BLaER1 treated with 17β-estradiol and CSF1 and Interleukin-3, amounts not matched to agents 10 nM and 100 nM (cell line): ENCODE measurements around the gene XAB2.

Source experiments
- H3K27ac ChIP-seq, 11 experiments: shearing (Covaris generic); formaldehyde crosslinking; 2 replicates each; pipeline ENCODE4 v1.8.1; 2022
- H3K27me3 ChIP-seq, 11 experiments: shearing (Covaris generic); formaldehyde crosslinking; 2 replicates each; pipeline ENCODE4 v1.8.1; 2022
- H3K36me3 ChIP-seq, 11 experiments: shearing (Covaris generic); formaldehyde crosslinking; 2 replicates each; pipeline ENCODE4 v1.8.1; 2022
- H3K4me1 ChIP-seq, 10 experiments: shearing (Covaris generic); formaldehyde crosslinking; 2 replicates each; pipeline ENCODE4 v1.8.1; 2022
- H3K4me2 ChIP-seq, 11 experiments: shearing (Covaris generic); formaldehyde crosslinking; 2 replicates each; pipeline ENCODE4 v1.8.1; 2022
- H3K4me3 ChIP-seq, 10 experiments: shearing (Covaris generic); formaldehyde crosslinking; 2 replicates each; pipeline ENCODE4 v1.8.1; 2022
- H3K9ac ChIP-seq, 11 experiments: shearing (Covaris generic); formaldehyde crosslinking; 2 replicates each; pipeline ENCODE4 v1.8.1; 2022
- H3K9me3 ChIP-seq, 11 experiments: shearing (Covaris generic); formaldehyde crosslinking; replicated peaks in 1 of 11; 2 replicates each; pipeline ENCODE4 v1.8.1; 2022
- H4K20me1 ChIP-seq, 11 experiments: shearing (Covaris generic); formaldehyde crosslinking; 2 replicates each; pipeline ENCODE4 v1.8.1; 2022
- Cebpa-rat ChIP-seq, 11 experiments: shearing (Covaris generic); IDR thresholded peaks; 2 replicates each; pipeline ENCODE4 v1.8.1; 2022

Gene XAB2

GRCh38 chr19:7657131-7657751, 27.9 kb upstream of the XAB2 start:
- H3K36me3 ChIP-seq = no peaks in the 10 kb centered on the region
- peak in 10 of 11 experiments; percentile 59 to 89 (median 68); a peak in 19 of 22 replicates for TF ChIP-seq Cebpa-rat (IDR thresholded peaks at IDR 0.05)
- H3K27me3 ChIP-seq = no peaks in the 10 kb centered on the region
- no peaks in the 10 kb centered on the region for H3K9me3 ChIP-seq
- no peaks in the 10 kb centered on the region for H4K20me1 ChIP-seq
- no peak overlapping the region; a peak in 1 of 20 replicates for H3K4me3 ChIP-seq
- peak overlapping the region; percentile 11 to 88 (median 77); a peak in 21 of 22 replicates for H3K27ac ChIP-seq
- peak overlapping the region; percentile 57 to 87 (median 78) for H3K4me2 ChIP-seq
- H3K9ac ChIP-seq = peak overlapping the region in 10 of 11 experiments; percentile 25 to 76 (median 62); a peak in 18 of 22 replicates
- peaks cover 47 to 88% (median 74%) of the 10 kb centered on the region in 10 experiments for H3K4me1 ChIP-seq

- peak in 3 of 11 experiments; percentile 32 to 55 (median 43); a peak in 3 of 22 replicates for TF ChIP-seq Cebpa-rat (IDR thresholded peaks at IDR 0.05)
- Histone ChIP-seq H3K4me1 (peaks cover 43 to 85% (median 72%) of the 10 kb centered on the region in 10 experiments), H3K4me3 (no peak overlapping the region), H3K27me3 (peaks cover 0 to 6% (median 0%) of the 10 kb centered on the region in 11 experiments; a peak in 2 of 22 replicates), H3K4me2 (peak overlapping the region; percentile 20 to 87 (median 76); a peak in 21 of 22 replicates), H3K36me3 (no peaks in the 10 kb centered on the region), H3K9me3 (no peaks in the 10 kb centered on the region), H3K9ac (peak overlapping the region in 8 of 11 experiments; percentile 30 to 76 (median 56); a peak in 12 of 22 replicates), H3K27ac (peak overlapping the region in 10 of 11 experiments; percentile 63 to 88 (median 77); a peak in 20 of 22 replicates), H4K20me1 (no peaks in the 10 kb centered on the region)
Observed at GRCh38 chr19:7655581-7655980, 26.2 kb upstream of the XAB2 start.

- H3K27ac ChIP-seq = peak overlapping the region in 7 of 11 experiments; percentile 32 to 81 (median 77); a peak in 9 of 22 replicates
- H4K20me1 ChIP-seq = no peaks in the 10 kb centered on the region
- H3K9ac ChIP-seq = no peak overlapping the region
- H3K36me3 ChIP-seq = no peaks in the 10 kb centered on the region
- TF ChIP-seq Cebpa-rat (IDR thresholded peaks at IDR 0.05) = no peak
- H3K9me3 ChIP-seq = no peaks in the 10 kb centered on the region
- peak overlapping the region in 4 of 11 experiments; percentile 73 to 88 (median 84); a peak in 5 of 22 replicates for H3K4me2 ChIP-seq
- peaks cover 42 to 82% (median 71%) of the 10 kb centered on the region in 10 experiments for H3K4me1 ChIP-seq
- H3K27me3 ChIP-seq = peaks cover 0 to 6% (median 0%) of the 10 kb centered on the region in 11 experiments; a peak in 2 of 22 replicates
- no peak overlapping the region for H3K4me3 ChIP-seq
Observed at GRCh38 chr19:7654401-7654800, 25.1 kb upstream of the XAB2 start.

GRCh38 chr19:7652061-7652641, 22.8 kb upstream of the XAB2 start:
- Histone ChIP-seq H3K27me3 (peaks cover 0 to 6% (median 0%) of the 10 kb centered on the region in 11 experiments; a peak in 2 of 22 replicates), H3K4me3 (peak overlapping the region in 6 of 10 experiments; percentile 9 to 43 (median 28); a peak in 6 of 20 replicates), H3K36me3 (peaks cover 3 to 13% (median 5%) of the 10 kb centered on the region in 11 experiments; a peak in 13 of 22 replicates), H3K4me2 (peak overlapping the region; percentile 67 to 88 (median 76)), H3K9ac (peak overlapping the region in 9 of 11 experiments; percentile 31 to 73 (median 62); a peak in 15 of 22 replicates), H3K9me3 (no peaks in the 10 kb centered on the region), H3K4me1 (peaks cover 25 to 61% (median 50%) of the 10 kb centered on the region in 10 experiments), H3K27ac (peak overlapping the region in 10 of 11 experiments; percentile 9 to 81 (median 76); a peak in 19 of 22 replicates), H4K20me1 (no peaks in the 10 kb centered on the region)
- peak in 9 of 11 experiments; percentile 45 to 97 (median 81); a peak in 17 of 22 replicates for TF ChIP-seq Cebpa-rat (IDR thresholded peaks at IDR 0.05)

GRCh38 chr19:7650148-7650547, 20.8 kb upstream of the XAB2 start:
- no peak for TF ChIP-seq Cebpa-rat (IDR thresholded peaks at IDR 0.05)

GRCh38 chr19:7648265-7649014, 19.1 kb upstream of the XAB2 start:
- peaks cover 12 to 53% (median 35%) of the 10 kb centered on the region in 10 experiments for H3K4me1 ChIP-seq
- H4K20me1 ChIP-seq = peaks cover 0 to 8% (median 0%) of the 10 kb centered on the region in 11 experiments; a peak in 1 of 22 replicates
- no peak for TF ChIP-seq Cebpa-rat (IDR thresholded peaks at IDR 0.05)
- H3K36me3 ChIP-seq = peaks cover 12 to 49% (median 37%) of the 10 kb centered on the region in 11 experiments; a peak in 19 of 22 replicates
- no peak overlapping the region for H3K9ac ChIP-seq
- peaks cover 0 to 6% (median 0%) of the 10 kb centered on the region in 11 experiments; a peak in 2 of 22 replicates for H3K27me3 ChIP-seq
- peaks cover 0 to 11% (median 0%) of the 10 kb centered on the region in 11 experiments; a peak in 3 of 22 replicates for H3K9me3 ChIP-seq
- no peak overlapping the region for H3K27ac ChIP-seq
- H3K4me2 ChIP-seq = no peak overlapping the region
- no peak overlapping the region for H3K4me3 ChIP-seq

More at GRCh38 chr19:7650148-7650547, 20.8 kb upstream of the XAB2 start:
- H4K20me1 ChIP-seq = peaks cover 0 to 8% (median 0%) of the 10 kb centered on the region in 11 experiments; a peak in 1 of 22 replicates
- no peak overlapping the region; a peak in 1 of 22 replicates for H3K27ac ChIP-seq
- no peaks in the 10 kb centered on the region for H3K9me3 ChIP-seq
- H3K27me3 ChIP-seq = peaks cover 0 to 6% (median 0%) of the 10 kb centered on the region in 11 experiments; a peak in 2 of 22 replicates
- H3K9ac ChIP-seq = no peak overlapping the region
- H3K4me1 ChIP-seq = peaks cover 12 to 58% (median 40%) of the 10 kb centered on the region in 10 experiments
- no peak overlapping the region for H3K4me2 ChIP-seq
- no peak overlapping the region for H3K4me3 ChIP-seq
- H3K36me3 ChIP-seq = peaks cover 7 to 32% (median 22%) of the 10 kb centered on the region in 11 experiments; a peak in 19 of 22 replicates

GRCh38 chr19:7647156-7647555, 17.8 kb upstream of the XAB2 start:
- Histone ChIP-seq H3K27me3 (peaks cover 0 to 6% (median 0%) of the 10 kb centered on the region in 11 experiments; a peak in 2 of 22 replicates), H4K20me1 (peaks cover 0 to 8% (median 0%) of the 10 kb centered on the region in 11 experiments; a peak in 2 of 22 replicates), H3K9ac (no peak overlapping the region), H3K4me3 (no peak overlapping the region), H3K36me3 (peaks cover 18 to 59% (median 45%) of the 10 kb centered on the region in 11 experiments; a peak in 19 of 22 replicates), H3K4me2 (peak overlapping the region in 1 of 11 experiments; percentile 83; a peak in 1 of 22 replicates), H3K4me1 (peaks cover under 1 to 40% (median 24%) of the 10 kb centered on the region in 10 experiments), H3K27ac (peak overlapping the region in 2 of 11 experiments; percentile 75 to 81; a peak in 4 of 22 replicates), H3K9me3 (peaks cover 0 to 14% (median 0%) of the 10 kb centered on the region in 11 experiments; a peak in 3 of 22 replicates)
- TF ChIP-seq Cebpa-rat (IDR thresholded peaks at IDR 0.05) = no peak

GRCh38 chr19:7646426-7646700, 17.0 kb upstream of the XAB2 start:
- Histone ChIP-seq H4K20me1 (peaks cover 0 to 10% (median 0%) of the 10 kb centered on the region in 11 experiments; a peak in 6 of 22 replicates), H3K9ac (peak overlapping the region in 7 of 11 experiments; percentile 8 to 71 (median 48); a peak in 8 of 22 replicates), H3K9me3 (peaks cover 0 to 14% (median 0%) of the 10 kb centered on the region in 11 experiments; a peak in 3 of 22 replicates), H3K27me3 (peaks cover 0 to 6% (median 0%) of the 10 kb centered on the region in 11 experiments; a peak in 2 of 22 replicates), H3K4me2 (peak overlapping the region in 6 of 11 experiments; percentile 49 to 83 (median 78); a peak in 9 of 22 replicates), H3K27ac (peak overlapping the region in 8 of 11 experiments; percentile 27 to 81 (median 60); a peak in 14 of 22 replicates), H3K4me3 (no peak overlapping the region; a peak in 1 of 20 replicates), H3K36me3 (peaks cover 18 to 65% (median 48%) of the 10 kb centered on the region in 11 experiments; a peak in 19 of 22 replicates), H3K4me1 (peaks cover 0 to 35% (median 23%) of the 10 kb centered on the region in 10 experiments; a peak in 15 of 20 replicates)
- TF ChIP-seq Cebpa-rat (IDR thresholded peaks at IDR 0.05) = no peak
